Measurements from ENCODE around the gene PRR14. TPM values are rescaled to one million over a fixed set of nuclear protein-coding genes. Genes with fewer than 3 reads are reported as not detected.

Gene PRR14
- total RNA-seq, 1 experiment from 2014 or later = 77.6 TPM

DNA sequence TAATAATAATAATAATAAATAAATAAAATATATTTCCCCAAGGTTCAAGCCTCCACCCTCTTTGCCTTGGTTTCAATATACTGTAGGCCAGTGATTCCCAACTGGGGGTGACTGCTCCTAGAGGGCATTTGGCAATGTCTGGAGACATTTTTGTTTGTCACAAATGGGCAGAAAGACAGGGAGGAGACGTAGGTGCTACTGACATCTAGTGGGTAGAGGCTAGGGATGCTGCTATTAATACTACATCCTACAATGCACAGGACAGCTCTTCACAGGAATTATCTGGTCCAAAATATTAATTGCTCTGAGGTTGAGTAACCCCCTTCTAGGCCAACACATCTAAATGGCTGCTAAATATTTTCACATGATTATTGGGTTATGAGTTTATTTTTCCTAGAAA is 12.8 kb upstream of the PRR14 start:
- peak; percentile 64 for ATAC-seq
- DNase-seq (ENCODE audit: low read depth, low spot score) = peak; percentile 60
- Histone ChIP-seq H3K27ac (ENCODE audit: low read length) (no peak overlapping the region), H3K36me3 (ENCODE audit: control insufficient read depth, insufficient read depth, low read length) (no peaks in the 10 kb centered on the region; the same call in 1 of the 2 replicates), H3K4me3 (ENCODE audit: low read depth in 2 of 2, low read length in 2 of 2) (no peak overlapping the region), H3K27me3 (ENCODE audit: control insufficient read depth, insufficient read depth, low read length) (no peaks in the 10 kb centered on the region), H3K4me1 (ENCODE audit: control insufficient read depth, insufficient read depth, low read length) (0 out of 2 replicates have a peak, but pooled peaks cover 3% of the 10 kb centered on the region), H3K9me3 (ENCODE audit: control insufficient read depth, insufficient read depth, low read depth, low read length) (no peaks in the 10 kb centered on the region)
- BruUV-seq (replicated peaks) = no TSS peak
- TF ChIP-seq REST (IDR thresholded peaks at IDR 0.05; ENCODE audit: insufficient read depth in 1 of 2, low read depth in 2 of 2, low read length in 1 of 2) (no peak), TCF7L2 (IDR thresholded peaks at IDR 0.05; ENCODE audit: low read depth, low read length) (no peak), POLR2AphosphoS5 (IDR thresholded peaks at IDR 0.05; ENCODE audit: low read depth, low read length) (no peak), SIN3A (IDR thresholded peaks at IDR 0.05; ENCODE audit: borderline replicate concordance, insufficient read depth, low read depth, low read length) (no peak)
- TF ChIP-seq, protein P1, sequence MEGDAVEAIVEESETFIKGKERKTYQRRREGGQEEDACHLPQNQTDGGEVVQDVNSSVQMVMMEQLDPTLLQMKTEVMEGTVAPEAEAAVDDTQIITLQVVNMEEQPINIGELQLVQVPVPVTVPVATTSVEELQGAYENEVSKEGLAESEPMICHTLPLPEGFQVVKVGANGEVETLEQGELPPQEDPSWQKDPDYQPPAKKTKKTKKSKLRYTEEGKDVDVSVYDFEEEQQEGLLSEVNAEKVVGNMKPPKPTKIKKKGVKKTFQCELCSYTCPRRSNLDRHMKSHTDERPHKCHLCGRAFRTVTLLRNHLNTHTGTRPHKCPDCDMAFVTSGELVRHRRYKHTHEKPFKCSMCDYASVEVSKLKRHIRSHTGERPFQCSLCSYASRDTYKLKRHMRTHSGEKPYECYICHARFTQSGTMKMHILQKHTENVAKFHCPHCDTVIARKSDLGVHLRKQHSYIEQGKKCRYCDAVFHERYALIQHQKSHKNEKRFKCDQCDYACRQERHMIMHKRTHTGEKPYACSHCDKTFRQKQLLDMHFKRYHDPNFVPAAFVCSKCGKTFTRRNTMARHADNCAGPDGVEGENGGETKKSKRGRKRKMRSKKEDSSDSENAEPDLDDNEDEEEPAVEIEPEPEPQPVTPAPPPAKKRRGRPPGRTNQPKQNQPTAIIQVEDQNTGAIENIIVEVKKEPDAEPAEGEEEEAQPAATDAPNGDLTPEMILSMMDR (IDR thresholded peaks at IDR 0.05) = peak; percentile 80
- CTCF ChIA-PET = interaction anchor here (0.8 kb wide), 1 partner anchor 66 kb away, joined by 4 read pairs; the partner anchor contains the start of gene ZNF688
- POLR2A ChIA-PET = no interaction called here
- in situ Hi-C loops (cut with HindIII; ENCODE audit: low pct_unique_long_range_greater_than_20kb, low sequenced_read_pairs) = no loop called here
- intact Hi-C loops (cut with micrococcal nuclease; ENCODE audit: unreplicated experiment) = no loop called here

DNA sequence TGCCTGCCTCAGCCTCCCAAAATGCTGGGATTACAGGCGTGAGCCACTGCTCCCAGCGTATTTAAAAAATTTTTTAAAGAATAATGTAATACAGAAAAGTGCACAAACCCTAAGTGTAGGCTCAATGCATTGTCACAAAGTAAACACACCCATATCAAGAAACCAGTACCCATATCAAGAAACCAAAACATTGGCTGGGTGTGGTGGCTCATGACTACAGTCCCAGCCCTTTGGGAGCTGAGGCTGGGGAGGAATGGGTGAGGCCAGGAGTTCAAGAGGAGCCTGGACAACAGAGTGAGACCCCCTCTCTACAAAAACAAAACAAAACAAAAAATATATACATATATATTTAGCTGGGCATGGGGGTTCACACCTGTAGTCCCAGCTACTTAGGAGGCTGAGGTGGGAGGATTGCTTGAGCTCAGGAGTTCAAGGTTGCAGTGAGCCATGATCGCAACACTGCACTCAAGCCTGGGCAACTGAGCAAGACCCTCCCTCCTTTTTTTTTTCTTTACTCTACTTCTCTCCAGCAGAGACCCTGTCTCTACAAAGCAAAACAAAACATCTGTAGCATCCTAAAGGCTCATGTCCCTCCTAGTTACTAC is 9.3 kb upstream of the PRR14 start:
- BruUV-seq (replicated peaks) = no TSS peak
- no peak overlapping the region for H3K27ac ChIP-seq (ENCODE audit: low read length)
- TF ChIP-seq SIN3A (IDR thresholded peaks at IDR 0.05; ENCODE audit: borderline replicate concordance, insufficient read depth, low read depth, low read length) (no peak), POLR2AphosphoS5 (IDR thresholded peaks at IDR 0.05; ENCODE audit: low read depth, low read length) (no peak), TCF7L2 (IDR thresholded peaks at IDR 0.05; ENCODE audit: low read depth, low read length) (no peak), REST (IDR thresholded peaks at IDR 0.05; ENCODE audit: insufficient read depth in 1 of 2, low read depth in 2 of 2, low read length in 1 of 2) (no peak)
- TF ChIP-seq, protein P1 (IDR thresholded peaks at IDR 0.05) = no peak
- H3K27me3 ChIP-seq (ENCODE audit: control insufficient read depth, insufficient read depth, low read length) = no peaks in the 10 kb centered on the region
- no peaks in the 10 kb centered on the region for H3K4me1 ChIP-seq (ENCODE audit: control insufficient read depth, insufficient read depth, low read length)
- in situ Hi-C loops (cut with HindIII; ENCODE audit: low pct_unique_long_range_greater_than_20kb, low sequenced_read_pairs) (no loop called here), intact Hi-C loops (cut with micrococcal nuclease; ENCODE audit: unreplicated experiment) (no loop called here)
- ChIA-PET POLR2A (interaction anchor here (0.7 kb wide), 1 partner anchor 200 kb away, joined by 3 read pairs; no protein-coding TSS in a partner anchor), CTCF (no interaction called here)
- H3K4me3 ChIP-seq (ENCODE audit: low read depth in 2 of 2, low read length in 2 of 2) = no peak overlapping the region
- no peaks in the 10 kb centered on the region for H3K9me3 ChIP-seq (ENCODE audit: control insufficient read depth, insufficient read depth, low read depth, low read length)
- DNase-seq (ENCODE audit: low read depth, low spot score) (no peak), ATAC-seq (no peak)
- H3K36me3 ChIP-seq (ENCODE audit: control insufficient read depth, insufficient read depth, low read length) = no peaks in the 10 kb centered on the region

Data from Panc1 (cell line).